Stomach (tissue), 4 donors: ENCODE results near the gene CCDC107.

Source experiments
- CTCF ChIP-seq, 7 experiments: fragments of 450-650 bp in 4 of 7; fragments of 200-600 bp in 3 of 7; sonication (generic) in 3 of 7; IDR thresholded peaks; one replicate each; pipeline ENCODE4 v1.5.1; 2016 to 2019; ENCODE audit warnings: antibody characterized with exemption in 7 of 7, control low read depth in 2 of 7, mild to moderate bottlenecking in 1 of 7
- EP300 ChIP-seq: sonication (generic); formaldehyde crosslinking; IDR thresholded peaks from one replicate; pipeline ENCODE4 v1.6.1; 2017; ENCODE audit warnings: antibody characterized with exemption
- POLR2A ChIP-seq, 4 donors: fragments of 450-650 bp; IDR thresholded peaks; one replicate each; pipeline ENCODE4 v1.6.1; 2016; ENCODE audit warnings: antibody characterized with exemption in 4 of 4, control low read depth in 2 of 4, mild to moderate bottlenecking in 1 of 4, moderate library complexity in 1 of 4

- no peak for TF ChIP-seq POLR2A (IDR thresholded peaks at IDR 0.05)
- no peak for TF ChIP-seq CTCF (IDR thresholded peaks at IDR 0.05)
- no peak for TF ChIP-seq EP300
Observed at GRCh38 chr9:35656348-35656747, 1.7 kb upstream of the CCDC107 start.
